NCI-H2171 treated with DMSO at 0.1 percent for 48 hours (cell line): ENCODE data around the gene NEDD8.
"Not testable (repeated sequence)": the region's sequence is repeated elsewhere in the genome, so short reads cannot be mapped to it uniquely, and the experiment has no call there.

Source experiments
- DNase-seq: peaks from one replicate; lab custom pipeline; 2025; lab: John Stamatoyannopoulos, UW

The NEDD8 gene

GRCh38 chr14:24222987-24223386 is 9.2 kb downstream of the NEDD8 start:
- not testable (repeated sequence) for DNase-seq

- DNase-seq = no peak
Measured at GRCh38 chr14:24219521-24219920, 12.6 kb downstream of the NEDD8 start.

GRCh38 chr14:24219080-24219479 is 13.1 kb downstream of the NEDD8 start:
- no peak for DNase-seq

GRCh38 chr14:24216876-24217275 is 15.3 kb downstream of the NEDD8 start:
- not testable (repeated sequence) for DNase-seq

GRCh38 chr14:24216345-24216699 is 15.8 kb downstream of the NEDD8 start:
- no peak for DNase-seq

GRCh38 chr14:24215495-24216344 is 16.4 kb downstream of the NEDD8 start, which contains the start of gene MDP1:
TSS of gene MDP1 (minus strand) at chr14:24216066. CDS start at chr14:24215955, 111 bp downstream.
- peak; percentile 93 for DNase-seq

GRCh38 chr14:24213866-24214662 is 18.1 kb downstream of the NEDD8 start:
- no peak for DNase-seq

GRCh38 chr14:24212924-24213865 is 19.0 kb downstream of the NEDD8 start, which contains the start of gene CHMP4A:
TSS of gene CHMP4A (minus strand) at chr14:24213488. CDS start at chr14:24213439, 49 bp downstream.
- DNase-seq = peak; percentile 98

- DNase-seq = no peak
Measured at GRCh38 chr14:24211311-24211710, 20.9 kb downstream of the NEDD8 start.

GRCh38 chr14:24207625-24208024 is 24.5 kb downstream of the NEDD8 start:
- no peak for DNase-seq

GRCh38 chr14:24207104-24207551 is 25.0 kb downstream of the NEDD8 start:
- DNase-seq = no peak

GRCh38 chr14:24206260-24207103 is 25.7 kb downstream of the NEDD8 start:
- no peak for DNase-seq

GRCh38 chr14:24204163-24205146 is 27.7 kb downstream of the NEDD8 start:
- no peak for DNase-seq

- DNase-seq = not testable (repeated sequence)
Measured at GRCh38 chr14:24203249-24203886, 28.8 kb downstream of the NEDD8 start.

GRCh38 chr14:24202538-24202937 is 29.6 kb downstream of the NEDD8 start:
- not testable (repeated sequence) for DNase-seq

GRCh38 chr14:24198814-24199524 is 33.2 kb downstream of the NEDD8 start:
- DNase-seq = no peak

GRCh38 chr14:24197056-24197450 is 35.1 kb downstream of the NEDD8 start:
- DNase-seq = no peak
